GM12873 (cell line): ENCODE results near the gene GTPBP3.

Experiments used
- TF ChIP-seq, protein P1 (sequence below): IDR thresholded peaks from 2 replicates; pipeline ENCODE4 v1.5.1; 2012; ENCODE audit warnings: low read depth, mild to moderate bottlenecking, moderate library complexity, low read length, control low read depth; ENCODE audit not compliant: insufficient read depth; ENCODE audit errors: missing control alignments

Gene GTPBP3

DNA sequence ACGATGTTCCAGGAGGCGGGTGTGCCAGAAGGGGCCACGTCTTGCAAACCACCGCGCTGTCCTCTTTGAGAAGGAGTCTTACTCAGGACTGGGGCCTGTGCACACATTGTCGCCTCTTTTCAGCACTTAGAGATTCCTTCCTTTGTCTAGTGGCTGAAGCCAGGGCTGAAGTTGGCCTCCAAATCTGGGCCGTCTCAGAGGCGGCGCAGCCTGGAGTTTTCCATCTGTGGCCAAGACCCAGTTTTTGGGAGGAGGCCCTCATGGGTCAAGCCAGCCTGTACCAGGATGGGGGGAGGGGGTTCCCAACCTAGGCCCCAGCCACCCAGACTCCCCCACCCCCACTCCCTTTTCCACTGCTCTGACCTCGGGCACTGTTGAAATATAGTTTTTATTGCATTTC lies 14.5 kb upstream of the GTPBP3 start:
- TF ChIP-seq, protein P1, sequence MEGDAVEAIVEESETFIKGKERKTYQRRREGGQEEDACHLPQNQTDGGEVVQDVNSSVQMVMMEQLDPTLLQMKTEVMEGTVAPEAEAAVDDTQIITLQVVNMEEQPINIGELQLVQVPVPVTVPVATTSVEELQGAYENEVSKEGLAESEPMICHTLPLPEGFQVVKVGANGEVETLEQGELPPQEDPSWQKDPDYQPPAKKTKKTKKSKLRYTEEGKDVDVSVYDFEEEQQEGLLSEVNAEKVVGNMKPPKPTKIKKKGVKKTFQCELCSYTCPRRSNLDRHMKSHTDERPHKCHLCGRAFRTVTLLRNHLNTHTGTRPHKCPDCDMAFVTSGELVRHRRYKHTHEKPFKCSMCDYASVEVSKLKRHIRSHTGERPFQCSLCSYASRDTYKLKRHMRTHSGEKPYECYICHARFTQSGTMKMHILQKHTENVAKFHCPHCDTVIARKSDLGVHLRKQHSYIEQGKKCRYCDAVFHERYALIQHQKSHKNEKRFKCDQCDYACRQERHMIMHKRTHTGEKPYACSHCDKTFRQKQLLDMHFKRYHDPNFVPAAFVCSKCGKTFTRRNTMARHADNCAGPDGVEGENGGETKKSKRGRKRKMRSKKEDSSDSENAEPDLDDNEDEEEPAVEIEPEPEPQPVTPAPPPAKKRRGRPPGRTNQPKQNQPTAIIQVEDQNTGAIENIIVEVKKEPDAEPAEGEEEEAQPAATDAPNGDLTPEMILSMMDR: no peak

DNA sequence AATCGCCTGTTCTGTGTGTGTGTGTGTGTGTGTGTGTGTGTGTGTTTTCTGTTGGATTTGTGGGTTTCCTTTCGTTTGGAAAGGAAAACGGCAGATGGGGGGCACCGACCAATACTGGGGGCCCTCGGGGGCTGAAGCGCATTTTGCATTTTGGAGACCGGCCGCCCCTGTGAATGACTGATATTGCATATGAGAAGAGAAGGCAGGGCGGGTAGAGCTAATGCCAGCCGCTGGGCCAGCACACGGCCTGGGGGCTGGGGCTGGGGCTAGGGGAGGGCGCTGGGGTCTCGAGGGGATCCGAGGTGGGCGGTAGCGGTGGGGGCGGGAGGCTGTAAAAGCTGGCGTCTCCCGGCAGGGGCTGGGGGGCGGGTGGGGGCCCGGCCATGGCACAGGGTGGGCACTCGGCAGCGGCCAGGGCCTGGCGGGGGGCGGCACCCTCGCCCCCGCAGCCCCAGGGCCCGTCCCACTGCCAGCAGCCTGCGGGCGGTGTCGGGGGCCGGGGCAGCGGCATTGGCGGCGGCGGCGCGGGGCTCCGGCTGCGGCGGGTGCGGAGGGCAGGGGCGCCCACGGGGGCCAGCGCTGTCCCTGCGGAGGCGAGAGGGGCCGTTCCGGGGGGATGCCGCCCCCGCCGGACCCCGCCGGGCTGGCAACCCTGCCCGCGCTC lies 13.9 kb upstream of the GTPBP3 start:
- TF ChIP-seq, protein P1: no peak

DNA sequence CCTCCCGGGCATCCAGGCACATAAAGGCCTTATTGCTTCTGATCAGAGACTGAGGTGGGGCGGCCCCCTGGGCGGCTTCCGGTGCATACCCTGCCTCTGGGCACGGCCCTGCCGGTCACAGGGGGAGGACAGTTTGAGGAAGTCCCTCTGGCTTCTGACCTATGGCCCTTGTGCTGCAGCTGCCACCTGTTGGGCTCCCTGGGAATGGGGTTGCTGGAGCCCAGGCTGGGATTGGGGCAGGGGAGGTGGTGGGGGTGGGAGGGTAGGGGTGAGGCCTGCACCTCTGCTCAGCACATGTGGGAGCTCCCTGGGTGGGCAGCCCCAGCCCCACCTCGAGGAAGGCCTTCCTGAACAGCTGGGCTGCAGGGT lies 13.4 kb upstream of the GTPBP3 start:
- TF ChIP-seq, protein P1: no peak

DNA sequence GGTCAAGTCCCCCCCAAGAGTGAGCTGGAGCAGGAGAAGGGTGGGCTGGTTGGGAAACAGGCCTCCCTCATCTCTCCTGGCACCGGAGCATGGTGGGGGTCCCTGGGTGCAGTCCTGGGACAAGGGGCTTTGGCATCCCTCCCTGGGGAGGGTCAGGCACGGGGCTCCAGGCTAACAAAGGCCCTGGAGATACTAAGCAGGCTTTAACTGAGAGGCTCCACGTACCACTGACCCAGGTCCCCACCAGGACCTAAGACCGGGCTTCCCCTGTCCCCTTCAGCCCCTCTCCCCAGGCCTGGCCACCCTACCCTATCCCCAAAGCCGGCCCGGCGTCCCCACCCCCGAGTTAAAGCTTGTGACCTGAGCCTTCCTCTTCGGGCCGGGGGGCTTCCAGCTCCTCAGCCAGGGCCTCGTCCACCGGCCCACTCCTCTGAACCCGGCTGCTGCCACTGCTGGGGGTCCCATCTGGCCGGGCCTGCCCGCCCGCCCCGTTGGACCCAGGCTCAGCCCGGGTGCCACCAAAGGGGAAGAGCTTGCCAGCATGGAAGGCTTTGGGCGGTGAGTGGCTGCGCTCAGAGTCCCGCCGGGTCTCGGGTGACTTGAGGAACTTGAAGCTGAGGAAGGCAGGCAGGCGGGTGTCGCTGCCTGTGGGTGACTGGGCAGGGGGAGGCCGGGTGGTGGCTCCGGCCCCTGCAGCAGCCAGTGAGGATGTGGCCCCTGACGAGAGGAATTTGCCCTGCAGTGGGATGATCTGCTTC lies 12.8 kb upstream of the GTPBP3 start:
- TF ChIP-seq, protein P1: no peak

DNA sequence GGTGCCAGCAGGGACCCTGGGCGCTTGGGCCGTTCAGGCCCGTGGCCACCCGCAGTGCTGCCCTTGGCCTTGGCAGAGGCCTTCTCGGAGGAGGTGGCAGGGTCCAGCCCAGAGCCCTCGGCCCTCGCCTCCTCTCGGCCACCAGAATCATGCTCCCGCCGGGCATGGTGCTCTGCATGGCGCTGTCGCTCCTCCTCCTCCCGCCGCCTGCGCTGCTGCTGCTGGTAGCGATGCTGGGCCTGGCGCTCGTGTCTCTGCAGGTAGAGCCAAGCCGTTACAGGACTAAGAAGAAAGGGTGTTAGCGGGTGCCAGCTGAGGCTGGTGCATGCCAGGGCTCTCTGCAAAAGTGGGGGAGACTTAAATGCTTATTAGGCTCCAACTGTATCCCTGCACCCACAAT lies 12.2 kb upstream of the GTPBP3 start:
- TF ChIP-seq, protein P1: no peak

DNA sequence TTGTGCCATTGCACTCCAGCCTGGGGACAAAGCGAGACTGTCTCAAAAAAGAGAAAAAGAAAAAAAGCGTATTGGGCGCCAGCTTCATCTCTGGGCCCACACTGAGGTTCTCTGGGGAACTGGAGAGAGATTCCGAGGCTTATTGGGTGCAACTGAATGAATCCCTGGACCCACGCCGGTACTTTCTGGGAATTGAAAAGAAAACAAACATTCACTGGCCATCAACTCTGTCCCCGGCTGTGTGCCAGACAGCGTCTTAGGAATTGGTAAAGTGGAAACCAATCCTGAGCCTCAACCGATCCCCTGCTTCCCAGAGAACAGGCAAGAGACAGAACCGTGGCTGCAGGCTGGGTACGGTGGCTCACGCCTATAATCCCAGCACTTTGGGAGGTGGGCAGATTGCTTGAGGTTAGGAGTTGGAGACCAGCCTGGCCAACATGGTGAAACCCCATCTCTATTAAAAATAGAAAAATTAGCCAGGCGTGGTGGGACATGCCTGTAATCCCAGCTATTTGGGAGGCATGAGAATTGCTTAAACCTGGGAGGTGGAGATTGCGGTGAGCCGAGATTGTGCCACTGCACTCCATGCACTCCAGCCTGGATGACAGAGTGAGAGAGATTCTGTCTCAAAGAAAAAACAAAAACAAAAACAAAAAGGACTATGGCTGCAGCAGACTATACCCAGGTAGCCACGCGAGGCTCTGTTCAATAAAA lies 11.3 kb upstream of the GTPBP3 start:
- TF ChIP-seq, protein P1: no peak

DNA sequence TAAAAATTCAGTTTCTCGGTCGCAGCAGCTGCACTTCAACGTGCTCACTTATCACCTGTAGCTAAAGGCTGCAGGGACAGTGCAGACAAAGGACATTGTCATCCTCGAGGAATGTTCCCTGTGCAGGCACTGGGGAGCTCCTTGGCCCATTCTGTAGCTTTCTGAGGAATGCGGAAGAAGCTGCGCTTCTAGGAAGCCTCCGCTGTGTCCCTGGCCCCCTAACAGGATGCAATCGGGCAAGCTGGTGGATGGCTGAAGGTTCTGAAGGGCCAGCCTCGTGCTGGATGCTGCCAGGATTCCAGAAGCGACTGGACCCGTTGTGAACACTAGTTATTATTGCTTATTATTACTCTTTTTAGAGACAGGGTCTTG lies 10.8 kb upstream of the GTPBP3 start:
- TF ChIP-seq, protein P1: no peak
